Common myeloid progenitor, CD34-positive (primary cell): ENCODE results near the gene ROR2.

Experiments used
- CTCF ChIA-PET: fragments of 350-600 bp; sonication (Branson Sonifier 250); formaldehyde crosslinking; loops from one replicate; lab custom pipeline; 2021; ENCODE audit warnings: antibody characterized with exemption; lab: Charles Lee
- POLR2A ChIA-PET: fragments of 350-600 bp; sonication (Branson Sonifier 250); formaldehyde crosslinking; loops from one replicate; lab custom pipeline; 2021; ENCODE audit warnings: antibody characterized with exemption; lab: Charles Lee
- DNase-seq, 3 donors: peaks; one replicate each; pipeline versions ENCODE4 v3.0.0 to v3.0.0-alpha.2; 2013
- H3K27ac ChIP-seq, 2 experiments: 1 replicate in 1 of 2; 2 replicates in 1 of 2; pipeline ENCODE4 v1.7.0; 2013; ENCODE audit warnings: inconsistent platforms in 2 of 2, low read length in 2 of 2, mild to moderate bottlenecking in 2 of 2, low read depth in 1 of 2, moderate library complexity in 1 of 2; ENCODE audit not compliant: severe bottlenecking in 2 of 2, insufficient read depth in 1 of 2, poor library complexity in 1 of 2
- H3K27me3 ChIP-seq, 5 experiments: replicated peaks in 2 of 5; 1 replicate in 3 of 5; 2 replicates in 2 of 5; pipeline versions ENCODE4 v1.6.1 to v1.7.0; 2013; ENCODE audit warnings: low read length in 4 of 5, mild to moderate bottlenecking in 2 of 5, moderate library complexity in 2 of 5, inconsistent platforms in 1 of 5; ENCODE audit not compliant: insufficient read depth in 5 of 5, control insufficient read depth in 4 of 5
- H3K36me3 ChIP-seq, 4 experiments: 1 replicate in 2 of 4; 2 replicates in 2 of 4; pipeline versions ENCODE4 v1.6.1 to v1.7.0; 2013; ENCODE audit warnings: low read length in 3 of 4, control low read depth in 1 of 4, mild to moderate bottlenecking in 1 of 4; ENCODE audit not compliant: control insufficient read depth in 4 of 4, insufficient read depth in 4 of 4
- H3K4me1 ChIP-seq, 4 experiments: 1 replicate in 3 of 4; 2 replicates in 1 of 4; pipeline versions ENCODE4 v1.6.1 to v1.7.1; 2013; ENCODE audit warnings: low read length in 3 of 4, mild to moderate bottlenecking in 3 of 4, control low read depth in 1 of 4, inconsistent platforms in 1 of 4, moderate library complexity in 1 of 4; ENCODE audit not compliant: control insufficient read depth in 4 of 4, insufficient read depth in 4 of 4; ENCODE audit errors: control extremely low read depth in 1 of 4
- H3K4me3 ChIP-seq, 7 experiments: 1 replicate in 4 of 7; 2 replicates in 3 of 7; pipeline versions ENCODE4 v1.5.1 to v1.7.0; 2013; ENCODE audit warnings: mild to moderate bottlenecking in 7 of 7, low read length in 6 of 7, moderate library complexity in 6 of 7, inconsistent platforms in 2 of 7, low read depth in 2 of 7, control low read depth in 1 of 7; ENCODE audit not compliant: insufficient read depth in 4 of 7, control insufficient read depth in 1 of 7; ENCODE audit errors: extremely low read depth in 1 of 7
- H3K9me3 ChIP-seq, 5 experiments: 1 replicate in 4 of 5; 2 replicates in 1 of 5; pipeline versions ENCODE4 v1.6.1 to v1.7.1; 2013; ENCODE audit warnings: low read length in 4 of 5, mild to moderate bottlenecking in 2 of 5, inconsistent platforms in 1 of 5, low read depth in 1 of 5, moderate library complexity in 1 of 5; ENCODE audit not compliant: control insufficient read depth in 4 of 5, insufficient read depth in 2 of 5; ENCODE audit errors: control extremely low read depth in 1 of 5
- whole genome bisulfite sequencing: methylation state at CpG from one replicate; pipeline ENCODE4 v1.1.5; 2013; ENCODE audit not compliant: insufficient coverage; 5-methylcytosine and 5-hydroxymethylcytosine counted together

Gene ROR2

GRCh38 chr9:91562416-91562815, 387.6 kb downstream of the ROR2 start:
- Histone ChIP-seq H3K4me3 (no peak overlapping the region), H3K27ac (no peak overlapping the region), H3K36me3 (no peaks in the 10 kb centered on the region), H3K4me1 (no peaks in the 10 kb centered on the region), H3K9me3 (peaks cover 0 to 2% (median 0%) of the 10 kb centered on the region in 5 experiments), H3K27me3 (peaks cover 0 to 3% (median 0%) of the 10 kb centered on the region in 5 experiments)
- POLR2A ChIA-PET = no interaction called here
- no peak for DNase-seq
- CTCF ChIA-PET = no interaction called here
- WGBS = no CpG with 5 or more reads among the region's 3 CpGs

DNA sequence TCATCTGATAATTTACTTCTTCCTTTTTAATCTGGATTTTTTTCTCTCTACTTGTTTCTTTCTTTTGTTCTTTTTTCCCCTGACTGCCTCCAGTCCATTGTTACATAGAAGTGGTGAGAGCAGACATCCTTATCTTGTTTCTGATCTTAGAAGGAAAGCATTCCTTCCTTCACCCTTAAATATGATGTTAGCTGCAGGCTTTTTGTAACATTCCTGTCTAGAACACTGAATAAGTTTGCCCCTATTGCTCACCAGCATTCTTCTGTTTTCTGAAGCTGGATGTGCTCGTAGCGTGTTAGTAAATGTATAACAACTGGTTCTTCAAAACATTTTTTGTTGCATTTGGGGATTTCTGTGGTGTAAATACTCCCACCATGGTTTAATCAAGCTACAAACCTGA, 389.7 kb downstream of the ROR2 start:
- Histone ChIP-seq H3K36me3 (no peaks in the 10 kb centered on the region), H3K27me3 (peaks cover 0 to 3% (median 0%) of the 10 kb centered on the region in 5 experiments), H3K4me1 (no peaks in the 10 kb centered on the region), H3K4me3 (no peak overlapping the region), H3K9me3 (no peaks in the 10 kb centered on the region), H3K27ac (no peak overlapping the region)
- DNase-seq = no peak
- POLR2A ChIA-PET = no interaction called here
- WGBS = no CpG with 5 or more reads among the region's 2 CpGs
- CTCF ChIA-PET = no interaction called here

DNA sequence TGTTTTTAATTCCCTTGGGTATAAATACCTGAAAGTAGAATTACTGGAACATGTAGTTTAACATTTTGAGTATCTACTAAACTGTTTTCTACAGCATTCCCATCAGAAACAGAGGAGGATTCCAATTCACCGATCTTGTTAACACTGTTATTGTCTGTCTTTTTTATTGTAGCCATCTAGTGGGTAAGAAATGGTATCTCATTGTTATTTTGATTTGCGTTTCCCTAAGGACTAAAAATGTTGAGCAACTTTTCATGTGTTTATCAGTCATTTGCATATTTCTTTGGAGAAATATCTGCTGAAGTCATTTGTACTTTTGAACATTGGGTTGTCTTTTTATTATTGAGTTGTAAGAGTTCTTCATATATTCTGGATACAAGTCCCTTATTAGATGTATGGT, 391.1 kb downstream of the ROR2 start:
- ChIA-PET POLR2A (no interaction called here), CTCF (no interaction called here)
- Histone ChIP-seq H3K36me3 (no peaks in the 10 kb centered on the region), H3K4me3 (no peak overlapping the region), H3K9me3 (no peaks in the 10 kb centered on the region), H3K27ac (no peak overlapping the region), H3K4me1 (no peaks in the 10 kb centered on the region), H3K27me3 (peaks cover 0 to 3% (median 0%) of the 10 kb centered on the region in 5 experiments)
- 92% methylated on average over 2 of the region's 2 CpGs for WGBS
- DNase-seq = no peak

- CTCF ChIA-PET = no interaction called here
These were observed 391.6 kb downstream of the ROR2 start for GRCh38 chr9:91558395-91558794.

GRCh38 chr9:91557327-91557726, 392.7 kb downstream of the ROR2 start:
- no peaks in the 10 kb centered on the region for H3K36me3 ChIP-seq
- H3K9me3 ChIP-seq = no peaks in the 10 kb centered on the region
- WGBS = no CpG with 5 or more reads among the region's 2 CpGs
- no peaks in the 10 kb centered on the region for H3K4me1 ChIP-seq
- DNase-seq = no peak
- no peak overlapping the region for H3K4me3 ChIP-seq
- ChIA-PET CTCF (no interaction called here), POLR2A (no interaction called here)
- H3K27me3 ChIP-seq = peaks cover 0 to 3% (median 0%) of the 10 kb centered on the region in 5 experiments
- H3K27ac ChIP-seq = no peak overlapping the region

More at GRCh38 chr9:91558395-91558794, 391.6 kb downstream of the ROR2 start:
- Histone ChIP-seq H3K4me3 (no peak overlapping the region), H3K27ac (no peak overlapping the region), H3K36me3 (no peaks in the 10 kb centered on the region), H3K9me3 (no peaks in the 10 kb centered on the region), H3K4me1 (no peaks in the 10 kb centered on the region), H3K27me3 (peaks cover 0 to 3% (median 0%) of the 10 kb centered on the region in 5 experiments)
- POLR2A ChIA-PET = no interaction called here
- WGBS = 86% methylated on average over 1 of the region's 3 CpGs
- no peak for DNase-seq

GRCh38 chr9:91555132-91555531, 394.9 kb downstream of the ROR2 start:
- CTCF ChIA-PET = interaction anchor here (0.6 kb wide), 1 partner anchor 29 kb away, joined by 3 read pairs; no protein-coding TSS in a partner anchor
- POLR2A ChIA-PET = interaction anchor here (0.6 kb wide), 1 partner anchor 30 kb away, joined by 3 read pairs; no protein-coding TSS in a partner anchor
- no CpG with 5 or more reads among the region's 2 CpGs for WGBS
- Histone ChIP-seq H3K36me3 (no peaks in the 10 kb centered on the region), H3K27ac (no peak overlapping the region), H3K9me3 (peaks cover 0 to 6% (median 0%) of the 10 kb centered on the region in 5 experiments), H3K4me1 (no peaks in the 10 kb centered on the region), H3K4me3 (no peak overlapping the region), H3K27me3 (peaks cover 0 to 3% (median 0%) of the 10 kb centered on the region in 5 experiments)
- DNase-seq = no peak

GRCh38 chr9:91549177-91549576, 400.9 kb downstream of the ROR2 start:
- CTCF ChIA-PET = no interaction called here
- WGBS = 84% methylated on average over 4 of the region's 5 CpGs
- H3K27ac ChIP-seq = no peak overlapping the region

More at GRCh38 chr9:91549177-91549576, 400.9 kb downstream of the ROR2 start:
- Histone ChIP-seq H3K27me3 (no peaks in the 10 kb centered on the region), H3K4me3 (no peak overlapping the region), H3K4me1 (no peaks in the 10 kb centered on the region), H3K9me3 (peaks cover 0 to 9% (median 0%) of the 10 kb centered on the region in 5 experiments), H3K36me3 (no peaks in the 10 kb centered on the region)
- no peak for DNase-seq
- POLR2A ChIA-PET = no interaction called here
